Upper lobe of left lung (tissue), 6 donors: ENCODE measurements around the gene FAM209A. TPM values are rescaled to one million over a fixed set of nuclear protein-coding genes. Genes with fewer than 3 reads are reported as not detected.
"Not testable (repeated sequence)": the region's sequence is repeated elsewhere in the genome, so short reads cannot be mapped to it uniquely, and the experiment has no call there.

Source experiments
- ATAC-seq, 2 donors: fragments of 200-7000 bp; cut with Tn5 transposase; one replicate each; pipeline ENCODE4 v1.9.1; 2022; ENCODE audit warnings: mild to moderate bottlenecking in 2 of 2, moderate library complexity in 2 of 2; ENCODE audit not compliant: low FRiP score in 2 of 2
- DNase-seq, 2 donors: peaks; one replicate each; pipeline ENCODE4 v3.0.0-alpha.2; 2019 to 2020
- H3K27ac ChIP-seq, 4 donors: fragments of 200-600 bp; sonication (generic); one replicate each; pipeline ENCODE4 v1.5.1; 2016 to 2019
- H3K27me3 ChIP-seq, 4 donors: fragments of 200-600 bp; sonication (generic); one replicate each; pipeline ENCODE4 v1.5.1; 2017 to 2019
- H3K36me3 ChIP-seq, 4 donors: fragments of 200-600 bp; sonication (generic); one replicate each; pipeline ENCODE4 v1.5.1; 2016 to 2019
- H3K4me1 ChIP-seq, 4 donors: fragments of 200-600 bp; sonication (generic); one replicate each; pipeline ENCODE4 v1.5.1; 2018 to 2019
- H3K4me3 ChIP-seq, 4 donors: fragments of 200-600 bp; sonication (generic); one replicate each; pipeline ENCODE4 v1.5.1; 2017 to 2019; ENCODE audit warnings: mild to moderate bottlenecking in 2 of 4, moderate library complexity in 1 of 4
- H3K9me3 ChIP-seq, 4 donors: fragments of 200-600 bp; sonication (generic); one replicate each; pipeline ENCODE4 v1.5.1; 2018 to 2019
- EP300 ChIP-seq, 4 donors: sonication (generic); formaldehyde crosslinking; IDR thresholded peaks; one replicate each; pipeline ENCODE4 v1.5.1; 2017; ENCODE audit warnings: antibody characterized with exemption in 4 of 4, control low read depth in 2 of 4
- POLR2A ChIP-seq, 4 donors: fragments of 450-650 bp; IDR thresholded peaks; one replicate each; pipeline ENCODE4 v1.5.1; 2016 to 2017; ENCODE audit warnings: antibody characterized with exemption in 4 of 4, mild to moderate bottlenecking in 2 of 4
- POLR2AphosphoS5 ChIP-seq, 2 donors: sonication (generic); formaldehyde crosslinking; IDR thresholded peaks; one replicate each; pipeline ENCODE4 v1.5.1; 2017; ENCODE audit warnings: antibody characterized with exemption in 2 of 2
- WGBS, 2 donors: methylation state at CpG; one replicate each; pipeline ENCODE4 v1.1.5; 2017 to 2018; 5-methylcytosine and 5-hydroxymethylcytosine counted together
- total RNA-seq, 6 donors: library from RNA; depleted of rRNA in 4 of 6; stranded (reverse); fragments of >200 nt in 4 of 6; gene quantifications; one replicate each; pipeline versions ENCODE4 v1.1.0 to v1.2.1, GENCODE V29; 2016 to 2021
- TF ChIP-seq, protein P1 (sequence below), 6 experiments: fragments of 450-650 bp in 4 of 6; fragments of 200-600 bp in 2 of 6; sonication (generic) in 2 of 6; IDR thresholded peaks; one replicate each; pipeline ENCODE4 v1.5.1; 2016 to 2019; ENCODE audit warnings: antibody characterized with exemption in 6 of 6
- donor health status: DM: no; HTN: no; CAD: no; lungs with moderate emphysema.
- donor health status: DM: no; HTN: yes; CAD: no; lungs with severe emphysema.

FAM209A gene
- total RNA-seq, 6 donors from 2014 or later: 0.47 to 5.2 (median 1.1) TPM; not detected in 2

DNA sequence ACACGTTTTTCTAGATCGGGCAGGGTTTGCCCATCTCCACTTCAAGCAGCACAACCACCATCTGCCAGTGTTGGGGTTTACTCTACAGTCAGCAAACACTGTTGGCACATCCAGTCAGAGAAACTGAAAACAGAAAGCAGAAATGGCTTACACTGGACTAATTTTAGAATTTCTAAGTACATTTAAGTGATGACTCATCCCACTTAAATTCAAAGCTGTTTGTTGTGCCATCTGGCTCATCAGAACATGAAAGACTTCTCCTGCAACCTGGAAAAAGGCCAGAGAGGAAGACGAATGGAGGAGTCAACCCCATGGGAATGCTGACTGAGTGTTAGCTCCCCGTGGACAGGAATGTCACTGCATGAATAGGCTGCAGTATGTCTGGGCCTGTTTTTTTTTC is 30.3 kb downstream of the FAM209A start:
- no peaks in the 10 kb centered on the region for H3K36me3 ChIP-seq
- no peak for TF ChIP-seq POLR2A (IDR thresholded peaks at IDR 0.05)
- TF ChIP-seq, protein P1, sequence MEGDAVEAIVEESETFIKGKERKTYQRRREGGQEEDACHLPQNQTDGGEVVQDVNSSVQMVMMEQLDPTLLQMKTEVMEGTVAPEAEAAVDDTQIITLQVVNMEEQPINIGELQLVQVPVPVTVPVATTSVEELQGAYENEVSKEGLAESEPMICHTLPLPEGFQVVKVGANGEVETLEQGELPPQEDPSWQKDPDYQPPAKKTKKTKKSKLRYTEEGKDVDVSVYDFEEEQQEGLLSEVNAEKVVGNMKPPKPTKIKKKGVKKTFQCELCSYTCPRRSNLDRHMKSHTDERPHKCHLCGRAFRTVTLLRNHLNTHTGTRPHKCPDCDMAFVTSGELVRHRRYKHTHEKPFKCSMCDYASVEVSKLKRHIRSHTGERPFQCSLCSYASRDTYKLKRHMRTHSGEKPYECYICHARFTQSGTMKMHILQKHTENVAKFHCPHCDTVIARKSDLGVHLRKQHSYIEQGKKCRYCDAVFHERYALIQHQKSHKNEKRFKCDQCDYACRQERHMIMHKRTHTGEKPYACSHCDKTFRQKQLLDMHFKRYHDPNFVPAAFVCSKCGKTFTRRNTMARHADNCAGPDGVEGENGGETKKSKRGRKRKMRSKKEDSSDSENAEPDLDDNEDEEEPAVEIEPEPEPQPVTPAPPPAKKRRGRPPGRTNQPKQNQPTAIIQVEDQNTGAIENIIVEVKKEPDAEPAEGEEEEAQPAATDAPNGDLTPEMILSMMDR (IDR thresholded peaks at IDR 0.05): peak in 1 of 6 experiments; percentile 9
- peak in 1 of 2 donors; percentile 3 for TF ChIP-seq POLR2AphosphoS5 (IDR thresholded peaks at IDR 0.05)
- no peak for TF ChIP-seq EP300 (IDR thresholded peaks at IDR 0.05)
- peaks cover 0 to 3% (median 0%) of the 10 kb centered on the region in 4 donors for H3K27me3 ChIP-seq
- no peak overlapping the region for H3K27ac ChIP-seq
- no peaks in the 10 kb centered on the region for H3K9me3 ChIP-seq
- DNase-seq: peak in 1 of 2 donors; percentile 37
- ATAC-seq: peak; percentile 63 to 81
- 7 to 10% methylated on average over 4 of the region's 4 CpGs for WGBS, 2 donors
- peaks cover 0 to 12% (median 5%) of the 10 kb centered on the region in 4 donors for H3K4me1 ChIP-seq
- H3K4me3 ChIP-seq: no peak overlapping the region

DNA sequence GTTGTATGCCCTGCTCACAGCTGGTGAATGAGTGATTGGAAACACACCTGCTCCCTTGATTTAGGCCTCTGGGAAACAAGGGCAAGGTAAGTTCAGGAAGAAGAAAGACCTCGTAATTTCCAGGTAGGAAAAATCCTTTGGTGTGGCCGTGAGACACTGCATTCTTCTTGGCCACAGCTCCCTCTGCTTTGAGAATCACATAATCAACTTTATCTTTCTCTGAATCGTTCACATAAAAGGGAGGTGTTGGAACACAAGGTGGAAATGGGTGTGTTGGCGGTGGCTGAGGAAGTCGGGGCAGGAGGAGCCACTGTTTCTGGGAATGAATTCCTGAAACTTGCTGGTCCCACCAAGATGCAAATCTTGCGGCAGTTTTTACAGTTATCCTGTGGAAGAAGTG is 34.4 kb downstream of the FAM209A start:
- no peak for TF ChIP-seq POLR2AphosphoS5 (IDR thresholded peaks at IDR 0.05)
- TF ChIP-seq EP300 (IDR thresholded peaks at IDR 0.05): no peak
- TF ChIP-seq POLR2A (IDR thresholded peaks at IDR 0.05): no peak
- TF ChIP-seq, protein P1 (IDR thresholded peaks at IDR 0.05): no peak
- Histone ChIP-seq H3K27ac (no peak overlapping the region), H3K36me3 (no peaks in the 10 kb centered on the region), H3K4me3 (no peak overlapping the region), H3K4me1 (peaks cover 0 to 12% (median 5%) of the 10 kb centered on the region in 4 donors), H3K9me3 (no peaks in the 10 kb centered on the region), H3K27me3 (no peaks in the 10 kb centered on the region)
- WGBS, 2 donors: 61 to 69% methylated on average over 6 of the region's 6 CpGs
- DNase-seq (no peak), ATAC-seq (no peak)

DNA sequence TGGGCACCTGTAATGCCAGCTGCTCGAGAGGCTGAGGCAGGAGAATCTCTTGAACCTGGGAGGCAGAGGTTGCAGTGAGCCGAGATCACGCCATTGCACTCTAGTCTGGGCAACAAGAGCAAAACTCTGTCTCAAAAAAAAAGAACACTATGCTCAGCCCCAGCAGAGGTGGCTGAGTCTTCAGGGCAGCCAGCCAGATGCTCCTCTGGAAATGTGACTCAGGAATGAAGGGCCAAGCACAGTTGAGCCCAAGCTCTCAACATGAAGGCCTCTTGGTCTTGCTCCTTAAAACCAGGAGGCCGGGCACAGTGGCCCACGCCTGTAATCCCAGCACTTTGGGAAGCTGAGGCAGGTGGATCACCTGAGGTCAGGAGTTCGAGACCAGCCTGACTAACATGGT is 40.0 kb downstream of the FAM209A start:
- H3K36me3 ChIP-seq, ATAC-seq, H3K27ac ChIP-seq, H3K27me3 ChIP-seq, H3K4me1 ChIP-seq, DNase-seq, H3K9me3 ChIP-seq, H3K4me3 ChIP-seq: not testable (repeated sequence)
- WGBS, 2 donors: 81 to 86% methylated on average over 6 of the region's 6 CpGs

DNA sequence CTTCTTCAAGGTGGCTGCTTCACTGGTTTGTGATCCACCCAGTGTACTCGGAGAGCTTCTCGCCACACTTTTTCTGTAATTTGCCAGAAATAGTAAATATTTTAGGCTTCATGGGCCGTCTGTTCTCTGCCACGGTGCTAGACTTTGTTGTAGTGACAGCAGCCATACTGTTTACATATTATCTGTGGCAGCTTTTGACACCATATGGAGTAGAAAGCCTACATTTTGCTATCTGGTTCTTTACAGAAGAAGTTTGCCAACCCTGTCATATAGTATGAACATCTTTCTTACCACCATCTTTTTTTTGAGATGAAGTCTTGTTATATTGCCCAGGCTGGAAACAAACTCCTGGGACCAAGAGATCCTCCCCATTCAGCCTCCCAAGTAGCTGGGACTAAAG is 41.0 kb downstream of the FAM209A start:
- Histone ChIP-seq H3K4me1 (no peaks in the 10 kb centered on the region), H3K36me3 (no peaks in the 10 kb centered on the region), H3K27me3 (no peaks in the 10 kb centered on the region), H3K9me3 (no peaks in the 10 kb centered on the region), H3K27ac (no peak overlapping the region), H3K4me3 (no peak overlapping the region)
- ATAC-seq: no peak
- no peak for DNase-seq
- TF ChIP-seq POLR2A (IDR thresholded peaks at IDR 0.05): no peak
- TF ChIP-seq EP300 (IDR thresholded peaks at IDR 0.05): no peak
- no peak for TF ChIP-seq POLR2AphosphoS5 (IDR thresholded peaks at IDR 0.05)
- TF ChIP-seq, protein P1 (IDR thresholded peaks at IDR 0.05): no peak
- WGBS, 2 donors: 73 to 80% methylated on average over 4 of the region's 4 CpGs

DNA sequence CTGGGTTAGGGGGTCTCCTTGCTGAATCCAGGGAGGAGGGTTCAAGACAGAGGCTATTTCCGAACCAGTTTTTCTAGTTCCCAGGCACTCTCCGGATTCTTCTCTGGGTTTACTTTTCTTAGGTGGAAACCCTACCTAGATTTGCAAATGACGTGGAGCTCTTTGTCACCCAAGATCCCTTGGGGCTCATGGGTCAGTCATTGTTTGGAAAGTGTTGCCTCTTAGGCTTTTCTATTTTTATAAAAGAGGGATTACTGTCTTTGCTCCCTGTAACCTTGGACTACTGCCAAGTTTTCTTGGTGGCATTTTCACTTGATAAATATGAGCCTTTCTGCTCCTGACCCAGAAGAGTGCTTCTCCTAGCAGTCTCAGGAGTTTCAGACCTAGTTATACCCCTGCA is 42.1 kb downstream of the FAM209A start:
- WGBS, 2 donors: 49 to 52% methylated on average over 3 of the region's 3 CpGs
- ATAC-seq: no peak

More for the DNA sequence above, 42.1 kb downstream of the FAM209A start:
- DNase-seq: no peak
- Histone ChIP-seq H3K27me3 (no peaks in the 10 kb centered on the region), H3K4me3 (no peak overlapping the region), H3K27ac (no peak overlapping the region), H3K9me3 (no peaks in the 10 kb centered on the region), H3K36me3 (no peaks in the 10 kb centered on the region), H3K4me1 (no peaks in the 10 kb centered on the region)
- TF ChIP-seq POLR2AphosphoS5 (IDR thresholded peaks at IDR 0.05) (no peak), POLR2A (IDR thresholded peaks at IDR 0.05) (no peak), EP300 (IDR thresholded peaks at IDR 0.05) (no peak)
- TF ChIP-seq, protein P1 (IDR thresholded peaks at IDR 0.05): no peak
